ENCODE measurements around the gene UPF1.
A peak's percentile ranks its signal among the peaks of the same experiment; 100 is the strongest.

The UPF1 gene

DNA sequence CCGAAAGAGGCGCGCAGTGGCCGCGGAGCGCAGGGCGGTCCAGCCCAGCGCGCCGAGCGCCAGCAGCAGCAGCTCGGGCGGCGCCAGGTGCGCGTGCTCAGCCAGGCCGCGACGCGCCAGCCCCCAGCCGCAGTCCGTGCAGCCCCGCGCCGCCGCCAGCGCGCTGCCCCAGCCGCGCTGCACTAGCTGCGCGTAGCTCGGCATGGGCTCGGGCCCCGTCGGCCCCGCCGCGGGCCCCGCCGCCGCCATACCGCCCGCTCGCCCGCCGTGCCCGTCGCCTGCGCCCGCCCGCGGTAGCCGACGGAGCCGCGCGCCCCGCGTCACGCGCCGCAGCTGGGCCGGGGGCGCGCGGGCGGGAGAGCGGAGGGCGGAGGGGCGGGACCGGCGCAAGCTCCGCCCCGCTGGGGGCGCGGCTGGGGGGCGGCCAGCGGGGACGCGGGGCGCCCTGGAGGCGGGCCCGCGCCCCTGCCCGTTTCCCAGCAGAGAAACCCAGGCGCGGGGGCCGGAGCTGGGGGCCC lies 64.1 kb downstream of the UPF1 start, which contains the start of gene CERS1:
CERS1 (minus strand) TSS at position 335 of the 518 bp plus-strand sequence; CDS start at position 249, 86 bp downstream.
- H3K4me3 ChIP-seq (ENCODE audit: low read depth, low read length), result peak within 1 kb of the TSS; percentile 50
- ChIA-PET CTCF (interaction anchor here (0.7 to 2.3 kb wide), 2 partner anchors 9 to 91 kb away, joined by 3 to 13 read pairs; no protein-coding TSS in a partner anchor), POLR2A (interaction anchor here (1.5 kb wide), 1 partner anchor 23 kb away, joined by 6 read pairs; the partner anchor contains the start of genes COPE and DDX49)
- peak within 1 kb of the TSS; percentile 69; the same call in 1 of the 2 replicates for H3K27ac ChIP-seq (ENCODE audit: extremely low read depth, low read depth, low read length)
- H3K36me3 ChIP-seq (ENCODE audit: control insufficient read depth in 2 of 2, insufficient read depth in 1 of 2, low read length in 2 of 2), result peaks cover 0 to 32% of the 10 kb centered on the region in 2 experiments; a peak in 2 of 3 replicates
- TF ChIP-seq, protein P1, sequence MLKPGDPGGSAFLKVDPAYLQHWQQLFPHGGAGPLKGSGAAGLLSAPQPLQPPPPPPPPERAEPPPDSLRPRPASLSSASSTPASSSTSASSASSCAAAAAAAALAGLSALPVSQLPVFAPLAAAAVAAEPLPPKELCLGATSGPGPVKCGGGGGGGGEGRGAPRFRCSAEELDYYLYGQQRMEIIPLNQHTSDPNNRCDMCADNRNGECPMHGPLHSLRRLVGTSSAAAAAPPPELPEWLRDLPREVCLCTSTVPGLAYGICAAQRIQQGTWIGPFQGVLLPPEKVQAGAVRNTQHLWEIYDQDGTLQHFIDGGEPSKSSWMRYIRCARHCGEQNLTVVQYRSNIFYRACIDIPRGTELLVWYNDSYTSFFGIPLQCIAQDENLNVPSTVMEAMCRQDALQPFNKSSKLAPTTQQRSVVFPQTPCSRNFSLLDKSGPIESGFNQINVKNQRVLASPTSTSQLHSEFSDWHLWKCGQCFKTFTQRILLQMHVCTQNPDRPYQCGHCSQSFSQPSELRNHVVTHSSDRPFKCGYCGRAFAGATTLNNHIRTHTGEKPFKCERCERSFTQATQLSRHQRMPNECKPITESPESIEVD (tag by site-specific recombination; IDR thresholded peaks at IDR 0.05), result no peak
- TF ChIP-seq ZNF626 (tag by site-specific recombination; IDR thresholded peaks at IDR 0.05), result no peak
- no peaks in the 10 kb centered on the region; the same call in 1 of the 2 replicates for H3K4me1 ChIP-seq (ENCODE audit: control insufficient read depth, insufficient read depth, low read length)
- no peaks in the 10 kb centered on the region for H3K9me3 ChIP-seq (ENCODE audit: control insufficient read depth, insufficient read depth, low read depth, low read length)

DNA sequence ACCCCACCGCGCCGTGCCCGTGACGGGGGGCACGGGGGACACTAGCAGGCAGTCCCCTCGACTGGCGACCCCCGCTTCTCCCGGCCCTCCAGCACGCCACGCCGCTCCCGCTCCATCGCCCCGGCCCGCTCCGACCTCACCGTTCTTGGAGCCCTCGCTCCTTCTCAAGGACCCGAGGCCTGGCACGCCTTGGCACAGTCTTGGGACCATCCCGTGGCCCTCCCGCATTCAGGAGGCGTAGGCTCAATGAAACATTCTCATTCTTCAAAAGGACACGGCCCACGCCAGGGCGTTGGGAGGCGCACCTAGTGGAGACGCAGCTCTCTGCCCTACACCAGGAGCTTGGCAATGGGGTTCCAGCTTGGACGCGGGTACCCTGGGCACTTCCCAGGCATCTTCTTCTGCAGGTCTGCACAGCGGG lies 64.7 kb downstream of the UPF1 start:
- TF ChIP-seq, protein P2, sequence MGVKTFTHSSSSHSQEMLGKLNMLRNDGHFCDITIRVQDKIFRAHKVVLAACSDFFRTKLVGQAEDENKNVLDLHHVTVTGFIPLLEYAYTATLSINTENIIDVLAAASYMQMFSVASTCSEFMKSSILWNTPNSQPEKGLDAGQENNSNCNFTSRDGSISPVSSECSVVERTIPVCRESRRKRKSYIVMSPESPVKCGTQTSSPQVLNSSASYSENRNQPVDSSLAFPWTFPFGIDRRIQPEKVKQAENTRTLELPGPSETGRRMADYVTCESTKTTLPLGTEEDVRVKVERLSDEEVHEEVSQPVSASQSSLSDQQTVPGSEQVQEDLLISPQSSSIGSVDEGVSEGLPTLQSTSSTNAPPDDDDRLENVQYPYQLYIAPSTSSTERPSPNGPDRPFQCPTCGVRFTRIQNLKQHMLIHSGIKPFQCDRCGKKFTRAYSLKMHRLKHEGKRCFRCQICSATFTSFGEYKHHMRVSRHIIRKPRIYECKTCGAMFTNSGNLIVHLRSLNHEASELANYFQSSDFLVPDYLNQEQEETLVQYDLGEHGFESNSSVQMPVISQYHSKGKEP (tag by site-specific recombination; IDR thresholded peaks at IDR 0.05), result no peak
- TF ChIP-seq, protein P3, sequence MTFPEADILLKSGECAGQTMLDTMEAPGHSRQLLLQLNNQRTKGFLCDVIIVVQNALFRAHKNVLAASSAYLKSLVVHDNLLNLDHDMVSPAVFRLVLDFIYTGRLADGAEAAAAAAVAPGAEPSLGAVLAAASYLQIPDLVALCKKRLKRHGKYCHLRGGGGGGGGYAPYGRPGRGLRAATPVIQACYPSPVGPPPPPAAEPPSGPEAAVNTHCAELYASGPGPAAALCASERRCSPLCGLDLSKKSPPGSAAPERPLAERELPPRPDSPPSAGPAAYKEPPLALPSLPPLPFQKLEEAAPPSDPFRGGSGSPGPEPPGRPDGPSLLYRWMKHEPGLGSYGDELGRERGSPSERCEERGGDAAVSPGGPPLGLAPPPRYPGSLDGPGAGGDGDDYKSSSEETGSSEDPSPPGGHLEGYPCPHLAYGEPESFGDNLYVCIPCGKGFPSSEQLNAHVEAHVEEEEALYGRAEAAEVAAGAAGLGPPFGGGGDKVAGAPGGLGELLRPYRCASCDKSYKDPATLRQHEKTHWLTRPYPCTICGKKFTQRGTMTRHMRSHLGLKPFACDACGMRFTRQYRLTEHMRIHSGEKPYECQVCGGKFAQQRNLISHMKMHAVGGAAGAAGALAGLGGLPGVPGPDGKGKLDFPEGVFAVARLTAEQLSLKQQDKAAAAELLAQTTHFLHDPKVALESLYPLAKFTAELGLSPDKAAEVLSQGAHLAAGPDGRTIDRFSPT (tag by site-specific recombination; IDR thresholded peaks at IDR 0.05), result peak; percentile 76
- TF ChIP-seq, protein P4, sequence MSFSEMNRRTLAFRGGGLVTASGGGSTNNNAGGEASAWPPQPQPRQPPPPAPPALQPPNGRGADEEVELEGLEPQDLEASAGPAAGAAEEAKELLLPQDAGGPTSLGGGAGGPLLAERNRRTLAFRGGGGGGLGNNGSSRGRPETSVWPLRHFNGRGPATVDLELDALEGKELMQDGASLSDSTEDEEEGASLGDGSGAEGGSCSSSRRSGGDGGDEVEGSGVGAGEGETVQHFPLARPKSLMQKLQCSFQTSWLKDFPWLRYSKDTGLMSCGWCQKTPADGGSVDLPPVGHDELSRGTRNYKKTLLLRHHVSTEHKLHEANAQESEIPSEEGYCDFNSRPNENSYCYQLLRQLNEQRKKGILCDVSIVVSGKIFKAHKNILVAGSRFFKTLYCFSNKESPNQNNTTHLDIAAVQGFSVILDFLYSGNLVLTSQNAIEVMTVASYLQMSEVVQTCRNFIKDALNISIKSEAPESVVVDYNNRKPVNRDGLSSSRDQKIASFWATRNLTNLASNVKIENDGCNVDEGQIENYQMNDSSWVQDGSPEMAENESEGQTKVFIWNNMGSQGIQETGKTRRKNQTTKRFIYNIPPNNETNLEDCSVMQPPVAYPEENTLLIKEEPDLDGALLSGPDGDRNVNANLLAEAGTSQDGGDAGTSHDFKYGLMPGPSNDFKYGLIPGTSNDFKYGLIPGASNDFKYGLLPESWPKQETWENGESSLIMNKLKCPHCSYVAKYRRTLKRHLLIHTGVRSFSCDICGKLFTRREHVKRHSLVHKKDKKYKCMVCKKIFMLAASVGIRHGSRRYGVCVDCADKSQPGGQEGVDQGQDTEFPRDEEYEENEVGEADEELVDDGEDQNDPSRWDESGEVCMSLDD (tag by site-specific recombination; IDR thresholded peaks at IDR 0.05), result no peak
- ChIA-PET POLR2A (interaction anchor here (1.5 kb wide), 1 partner anchor 23 kb away, joined by 6 read pairs; the partner anchor contains the start of genes COPE and DDX49), CTCF (interaction anchor here (2.3 kb wide), 1 partner anchor 91 kb away, joined by 13 read pairs; no protein-coding TSS in a partner anchor)
- H3K27ac ChIP-seq (ENCODE audit: extremely low read depth, low read depth, low read length), result no peak overlapping the region
- H3K36me3 ChIP-seq (ENCODE audit: control insufficient read depth in 2 of 2, insufficient read depth in 1 of 2, low read length in 2 of 2), result peaks cover 0 to 34% of the 10 kb centered on the region in 2 experiments; a peak in 2 of 3 replicates
- no peak overlapping the region for H3K4me3 ChIP-seq (ENCODE audit: low read depth, low read length)
- no peaks in the 10 kb centered on the region; the same call in 1 of the 2 replicates for H3K4me1 ChIP-seq (ENCODE audit: control insufficient read depth, insufficient read depth, low read length)
- no peaks in the 10 kb centered on the region for H3K9me3 ChIP-seq (ENCODE audit: control insufficient read depth, insufficient read depth, low read depth, low read length)

DNA sequence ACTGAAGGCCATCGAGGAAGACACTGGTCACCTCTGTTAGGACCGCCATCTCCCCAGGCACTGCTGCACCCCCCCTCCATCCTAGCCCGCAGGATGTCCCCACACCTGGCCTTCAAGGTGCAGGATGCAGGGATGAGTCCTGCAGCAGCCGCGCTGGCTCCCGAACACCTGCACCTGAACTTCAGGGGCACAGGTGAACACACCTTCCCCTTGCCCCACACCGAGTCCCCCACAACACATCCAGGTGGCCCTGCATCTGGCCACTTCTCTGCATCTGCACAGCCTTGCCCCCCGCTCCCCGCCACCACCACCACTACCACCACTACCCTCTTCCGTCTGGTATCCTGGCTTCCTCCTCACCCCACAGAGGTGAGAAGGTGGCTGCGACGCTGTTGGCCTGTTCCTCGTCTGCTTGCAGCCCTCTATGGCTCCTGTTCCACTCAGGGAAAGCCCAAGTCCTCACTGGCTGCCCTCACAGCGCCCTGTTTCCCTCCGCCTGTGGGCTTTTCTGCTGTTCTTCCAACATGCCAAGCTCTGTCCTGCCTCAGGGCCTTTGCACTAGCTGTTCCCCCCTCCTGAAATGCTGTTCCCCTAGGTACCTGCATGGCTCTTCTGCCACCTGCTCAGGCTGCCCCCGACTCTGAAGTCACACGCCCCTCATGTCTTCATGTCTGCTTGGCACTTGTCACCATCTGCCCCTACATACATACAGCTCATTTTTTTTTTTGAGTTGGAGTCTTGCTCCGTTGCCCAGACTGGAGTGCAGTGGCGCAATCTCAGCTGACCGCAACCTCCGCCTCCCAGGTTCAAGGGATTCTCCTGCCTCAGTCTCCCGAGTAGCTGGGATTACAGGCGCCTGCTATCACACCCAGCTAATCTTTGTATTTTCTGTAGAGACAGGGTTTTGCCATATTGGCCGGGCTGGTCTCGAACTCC lies 65.6 kb downstream of the UPF1 start:
- Histone ChIP-seq H3K36me3 (ENCODE audit: control insufficient read depth in 2 of 2, insufficient read depth in 1 of 2, low read length in 2 of 2) (peaks cover 0 to 30% of the 10 kb centered on the region in 2 experiments; a peak in 2 of 3 replicates), H3K9me3 (ENCODE audit: control insufficient read depth, insufficient read depth, low read depth, low read length) (no peaks in the 10 kb centered on the region), H3K4me3 (ENCODE audit: low read depth, low read length) (no peak overlapping the region), H3K27ac (ENCODE audit: extremely low read depth, low read depth, low read length) (no peak overlapping the region), H3K4me1 (ENCODE audit: control insufficient read depth, insufficient read depth, low read length) (no peaks in the 10 kb centered on the region; the same call in 1 of the 2 replicates)
- POLR2A ChIA-PET, result interaction anchor here (0.6 to 1.3 kb wide), 2 partner anchors 22 to 216 kb away, joined by 3 to 8 read pairs; partner anchors contain the start of genes COPE and DDX49
- CTCF ChIA-PET, result interaction anchor here (0.7 kb wide), 2 partner anchors 31 to 125 kb away, joined by 3 to 4 read pairs; no protein-coding TSS in a partner anchor
- TF ChIP-seq, protein P3 (tag by site-specific recombination; IDR thresholded peaks at IDR 0.05), result peak; percentile 35; the same call in 1 of the 2 replicates
- no peak for TF ChIP-seq ZNF621 (tag by site-specific recombination; IDR thresholded peaks at IDR 0.05)
- TF ChIP-seq IKZF3 (tag by site-specific recombination; IDR thresholded peaks at IDR 0.05), result no peak
- TF ChIP-seq ZNF341 (tag by site-specific recombination; IDR thresholded peaks at IDR 0.05; ENCODE audit: low read depth), result peak; percentile 72
- TF ChIP-seq ZNF626 (tag by site-specific recombination; IDR thresholded peaks at IDR 0.05), result no peak
- no peak for TF ChIP-seq ZNF311 (tag by site-specific recombination; IDR thresholded peaks at IDR 0.05; ENCODE audit: borderline replicate concordance)
- no peak for TF ChIP-seq YY2 (tag by site-specific recombination; IDR thresholded peaks at IDR 0.05)
- no peak for TF ChIP-seq ZNF560 (tag by site-specific recombination; IDR thresholded peaks at IDR 0.05; ENCODE audit: borderline replicate concordance)
- no peak for TF ChIP-seq ZNF768 (tag by site-specific recombination; IDR thresholded peaks at IDR 0.05)
- no peak for TF ChIP-seq ZNF830 (tag by site-specific recombination; IDR thresholded peaks at IDR 0.05; ENCODE audit: low read depth)
- no peak for TF ChIP-seq ZNF10 (tag by site-specific recombination; IDR thresholded peaks at IDR 0.05)
- no peak for TF ChIP-seq GLIS2 (tag by site-specific recombination; IDR thresholded peaks at IDR 0.05)

Data from HEK293 (cell line).